ENCODE data around the gene FAM234A. TPM values are rescaled to one million over a fixed set of nuclear protein-coding genes. Genes with fewer than 3 reads are reported as not detected.

FAM234A gene, protein sequence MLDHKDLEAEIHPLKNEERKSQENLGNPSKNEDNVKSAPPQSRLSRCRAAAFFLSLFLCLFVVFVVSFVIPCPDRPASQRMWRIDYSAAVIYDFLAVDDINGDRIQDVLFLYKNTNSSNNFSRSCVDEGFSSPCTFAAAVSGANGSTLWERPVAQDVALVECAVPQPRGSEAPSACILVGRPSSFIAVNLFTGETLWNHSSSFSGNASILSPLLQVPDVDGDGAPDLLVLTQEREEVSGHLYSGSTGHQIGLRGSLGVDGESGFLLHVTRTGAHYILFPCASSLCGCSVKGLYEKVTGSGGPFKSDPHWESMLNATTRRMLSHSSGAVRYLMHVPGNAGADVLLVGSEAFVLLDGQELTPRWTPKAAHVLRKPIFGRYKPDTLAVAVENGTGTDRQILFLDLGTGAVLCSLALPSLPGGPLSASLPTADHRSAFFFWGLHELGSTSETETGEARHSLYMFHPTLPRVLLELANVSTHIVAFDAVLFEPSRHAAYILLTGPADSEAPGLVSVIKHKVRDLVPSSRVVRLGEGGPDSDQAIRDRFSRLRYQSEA
- 122 and 156 TPM in 2 replicates for total RNA-seq

DNA sequence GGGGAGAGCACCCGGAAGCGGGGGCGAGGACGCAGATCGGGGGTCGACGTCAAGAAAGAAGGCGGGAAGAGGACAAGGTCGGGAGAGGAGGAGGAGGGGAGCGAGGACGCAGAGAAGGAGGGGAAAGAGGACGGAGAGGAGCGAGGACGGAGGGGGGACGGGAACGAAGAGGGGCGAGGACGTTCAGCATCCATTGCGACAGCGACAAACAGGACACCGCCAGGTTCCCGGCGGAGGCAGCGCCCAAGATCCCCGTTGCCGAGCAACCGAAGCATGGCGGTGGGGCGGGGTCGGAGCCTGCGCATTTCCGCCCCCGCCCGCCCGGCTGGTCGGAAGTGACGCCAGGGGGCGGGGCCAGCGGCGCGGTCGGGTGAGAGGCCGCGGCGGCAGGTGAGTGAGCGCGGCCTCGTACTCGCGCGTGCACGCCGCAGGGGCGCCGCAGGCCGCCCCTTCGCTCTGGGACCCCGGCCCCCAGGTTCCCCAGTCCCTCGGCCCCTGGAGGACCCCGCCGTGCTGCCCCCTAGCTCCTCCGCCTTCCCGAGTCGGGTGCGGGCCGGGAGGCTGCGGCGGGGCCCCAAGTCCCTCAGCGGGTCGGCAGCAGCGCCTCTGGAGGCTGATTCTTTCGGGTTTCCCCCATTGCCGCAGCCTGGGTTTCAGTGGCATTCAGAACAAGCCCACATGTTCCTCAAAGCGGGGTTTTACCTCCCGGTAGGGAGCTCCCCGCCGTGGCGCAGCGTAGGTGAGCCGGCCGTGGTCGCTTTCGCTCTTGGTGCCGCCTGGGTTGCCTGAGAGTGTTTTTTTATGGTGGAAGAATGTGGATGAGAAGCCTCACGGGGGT lies at the start of gene FAM234A:
Gene FAM234A (plus strand): TSS at position 354 of the 838 bp plus-strand sequence. CDS start 19,593 bp downstream, outside the sequence.

DNA sequence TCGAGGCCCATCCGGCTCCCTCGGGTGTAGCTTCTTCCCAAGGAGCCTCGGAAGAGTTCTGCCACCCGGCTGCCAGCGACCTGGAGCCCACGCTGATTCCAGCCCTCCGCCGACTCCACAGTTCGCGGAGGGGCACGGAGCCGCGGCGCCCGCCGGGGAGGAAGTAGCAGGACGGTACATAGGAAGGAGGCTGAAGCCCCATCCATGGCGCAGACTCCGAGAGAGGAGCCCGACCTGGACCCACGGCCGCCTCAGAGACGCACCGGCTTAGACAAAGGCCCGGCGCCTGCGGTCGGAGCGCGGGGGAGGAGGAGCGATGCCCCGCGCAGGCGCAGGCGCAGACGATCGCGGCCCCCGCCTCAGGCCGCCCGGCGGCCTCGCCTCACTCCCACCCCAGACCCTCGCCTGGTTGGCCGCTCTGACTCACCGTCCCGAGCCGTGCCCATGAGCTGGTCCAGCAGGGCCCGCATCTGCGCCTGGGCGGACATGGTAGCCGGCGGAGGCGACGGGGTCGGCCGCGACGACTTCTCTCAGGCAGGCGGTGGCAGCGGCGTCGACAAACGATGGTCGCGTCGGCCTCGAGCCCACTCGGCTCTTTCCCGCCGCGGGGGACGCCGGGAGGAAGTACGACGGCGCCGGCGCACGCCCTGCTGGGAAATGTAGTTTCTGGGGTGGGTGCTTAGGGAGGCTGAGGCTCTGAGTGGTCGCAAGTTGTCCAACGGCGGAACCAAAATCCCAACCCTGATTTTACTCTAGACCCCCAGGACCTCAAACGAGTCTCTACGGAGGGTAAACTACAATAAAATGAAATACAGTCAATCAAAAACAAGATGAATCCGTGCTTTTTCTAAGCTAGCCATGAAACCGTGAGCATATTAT lies 5.5 kb upstream of the FAM234A start, which contains the start of gene LUC7L:
Gene LUC7L (minus strand): TSS at position 598 of the 879 bp plus-strand sequence. CDS start 110 bp downstream, at position 488.

DNA sequence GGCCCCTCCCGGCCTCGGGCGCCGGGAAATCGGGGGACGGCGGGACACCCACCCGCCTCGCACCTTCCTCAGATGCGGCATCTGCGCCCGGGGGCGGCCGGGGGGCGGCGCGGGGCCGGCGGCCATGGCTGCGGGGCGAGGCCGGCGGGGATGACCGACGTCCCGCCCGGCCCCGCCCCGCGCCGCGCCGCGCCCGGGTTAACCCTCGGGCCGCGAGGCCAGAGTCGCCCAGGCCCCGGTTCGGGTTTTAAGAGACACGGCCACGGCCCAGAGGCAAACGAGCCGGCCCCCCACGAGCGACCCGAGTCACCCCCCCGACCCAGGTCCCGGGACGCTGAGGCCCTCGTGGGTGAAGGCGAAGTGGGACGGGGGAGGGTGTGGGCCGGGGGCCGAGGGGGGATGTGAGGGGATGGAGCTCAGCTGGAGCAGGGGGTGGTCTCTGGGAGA lies 41.2 kb downstream of the FAM234A start, which contains the start of gene RGS11:
Gene RGS11 (minus strand): TSS at position 159 of the 447 bp plus-strand sequence. CDS start 33 bp downstream, at position 126.

DNA sequence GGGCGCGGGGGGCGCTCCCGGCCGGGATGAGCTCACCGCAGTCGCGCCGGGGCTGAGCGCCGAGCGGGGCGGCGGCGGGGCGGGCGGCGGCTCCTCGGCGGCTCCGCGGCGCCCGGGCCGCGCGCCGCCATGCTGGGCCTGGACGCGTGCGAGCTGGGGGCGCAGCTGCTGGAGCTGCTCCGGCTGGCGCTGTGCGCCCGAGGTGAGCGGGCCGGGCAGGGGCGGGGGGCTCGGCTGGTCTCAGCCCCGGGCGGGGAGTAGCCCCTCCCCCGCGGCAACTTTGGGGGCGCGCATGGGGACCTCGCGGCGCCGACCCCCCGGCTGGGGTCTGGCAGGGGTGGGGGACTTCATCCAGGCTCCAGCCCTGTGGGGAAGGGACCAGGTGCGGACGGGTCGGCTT lies 45.9 kb downstream of the FAM234A start, which contains the start of gene ARHGDIG:
Gene ARHGDIG (plus strand): TSS at position 40 of the 400 bp plus-strand sequence. CDS start 90 bp downstream, at position 130.

DNA sequence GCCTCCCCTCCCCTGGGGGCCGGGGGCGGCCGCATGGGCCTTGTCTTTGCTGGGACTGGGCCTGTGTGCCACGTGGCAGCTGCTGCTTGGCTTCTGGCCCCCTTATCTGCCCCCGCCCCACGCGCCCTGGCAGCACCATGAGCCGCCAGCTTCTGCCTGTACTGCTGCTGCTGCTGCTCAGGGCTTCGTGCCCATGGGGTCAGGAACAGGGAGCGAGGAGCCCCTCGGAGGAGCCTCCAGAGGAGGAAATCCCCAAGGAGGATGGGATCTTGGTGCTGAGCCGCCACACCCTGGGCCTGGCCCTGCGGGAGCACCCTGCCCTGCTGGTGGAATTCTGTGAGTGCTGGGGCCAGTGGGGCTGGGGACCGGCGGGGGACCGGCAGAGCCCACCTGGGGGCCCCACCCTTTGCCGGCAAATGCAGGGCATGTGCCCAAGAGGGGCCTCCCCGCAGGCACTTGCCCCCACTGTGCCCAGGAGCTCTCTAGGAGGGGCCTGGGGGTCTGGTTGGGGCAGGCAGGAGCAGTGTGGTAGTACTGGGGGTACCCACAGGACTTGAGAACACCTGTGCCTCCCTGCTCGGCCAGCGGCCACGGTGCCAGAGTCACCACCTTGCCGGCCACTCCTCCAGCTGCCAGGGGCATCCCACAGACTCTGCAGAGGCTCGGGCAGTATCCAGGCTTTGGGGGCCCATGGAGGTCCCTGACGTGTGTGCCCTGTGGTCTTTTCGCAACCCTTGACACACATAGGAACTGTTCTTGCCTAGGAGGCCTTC lies 48.6 kb downstream of the FAM234A start, which contains the start of gene PDIA2:
Gene PDIA2 (plus strand): TSS at position 132 of the 773 bp plus-strand sequence. CDS start 6 bp downstream, at position 138.

Other genes with a start within 250 kb of the FAM234A start
- 2.4 and 4.2 TPM in 2 replicates for gene POLR3K, start 181.2 kb upstream of the FAM234A start, total RNA-seq
- 17.5 and 17.9 TPM in 2 replicates for gene SNRNP25, start 181.0 kb upstream of the FAM234A start, total RNA-seq
- gene RHBDF1, start 162.2 kb upstream of the FAM234A start, total RNA-seq, result 24.6 and 49.9 TPM in 2 replicates
- gene MPG, start 156.6 kb upstream of the FAM234A start, total RNA-seq, result 101 and 198 TPM in 2 replicates
- gene NPRL3, start 96.1 kb upstream of the FAM234A start, total RNA-seq, result 10.1 and 17.8 TPM in 2 replicates
- not detected in 2 replicates for gene HBZ, start 82.2 kb upstream of the FAM234A start, total RNA-seq
- gene HBM, start 68.8 kb upstream of the FAM234A start, total RNA-seq, result not detected in 2 replicates
- not detected in 2 replicates for gene HBA2, start 61.9 kb upstream of the FAM234A start, total RNA-seq
- not detected in 2 replicates for gene HBA1, start 58.1 kb upstream of the FAM234A start, total RNA-seq
- gene HBQ1, start 54.4 kb upstream of the FAM234A start, total RNA-seq, result not detected in 2 replicates
- gene LUC7L, start 5.4 kb upstream of the FAM234A start, total RNA-seq, result 43.9 and 44.2 TPM in 2 replicates
- gene RGS11, start 41.1 kb downstream of the FAM234A start, total RNA-seq, result 1.8 and 2.4 TPM in 2 replicates
- gene ARHGDIG, start 45.8 kb downstream of the FAM234A start, total RNA-seq, result 0.28 and 1.5 TPM in 2 replicates
- gene PDIA2, start 48.3 kb downstream of the FAM234A start, total RNA-seq, result 0.51 and 2.4 TPM in 2 replicates
- 16.6 and 30.8 TPM in 2 replicates for gene AXIN1, start 117.9 kb downstream of the FAM234A start, total RNA-seq
- 51.7 and 69.3 TPM in 2 replicates for gene MRPL28, start 135.7 kb downstream of the FAM234A start, total RNA-seq
- 59.7 and 107 TPM in 2 replicates for gene PGAP6, start 147.2 kb downstream of the FAM234A start, total RNA-seq
- 63.2 and 80.6 TPM in 2 replicates for gene NME4, start 162.4 kb downstream of the FAM234A start, total RNA-seq
- 7.1 and 11.8 TPM in 2 replicates for gene DECR2, start 167.1 kb downstream of the FAM234A start, total RNA-seq
- gene RAB11FIP3, start 190.8 kb downstream of the FAM234A start, total RNA-seq, result 18.7 and 32.6 TPM in 2 replicates

Data from smooth muscle cell of the umbilical artery (primary cell).